ENCODE results near the gene CCDC192. TPM values are rescaled to one million over a fixed set of nuclear protein-coding genes. Genes with fewer than 3 reads are reported as not detected.

Gene CCDC192
- total RNA-seq, 2 experiments from 2014 or later = not detected

DNA sequence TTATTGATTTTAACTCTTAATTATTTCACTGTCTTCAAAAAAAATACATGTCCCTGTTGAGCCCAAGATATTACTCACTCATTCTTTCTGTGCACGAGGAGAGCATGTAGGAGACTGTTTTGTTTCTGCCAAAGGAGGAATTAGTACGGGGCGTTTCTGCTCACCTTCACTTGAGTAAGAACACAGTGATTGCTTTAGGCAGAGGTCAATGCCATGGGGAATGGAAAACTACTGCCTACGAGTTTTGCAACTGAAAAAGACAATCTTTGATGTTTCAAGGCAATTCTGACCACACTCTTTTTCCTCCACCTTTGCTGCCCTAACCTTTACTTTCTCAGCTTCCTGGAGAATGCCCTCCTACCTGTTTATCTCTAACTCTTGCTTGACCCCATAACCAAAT is 109.4 kb downstream of the CCDC192 start:
- Histone ChIP-seq H3K4me1 (ENCODE audit: insufficient read depth, low read length) (no peaks in the 10 kb centered on the region), H3K27me3 (ENCODE audit: control insufficient read depth in 1 of 2, insufficient read depth in 2 of 2, low read length in 2 of 2) (no peaks in the 10 kb centered on the region), H3K4me3 (ENCODE audit: low read length) (no peak overlapping the region), H3K9me3 (ENCODE audit: control insufficient read depth in 1 of 2, insufficient read depth in 1 of 2, low read length in 2 of 2) (no peaks in the 10 kb centered on the region), H3K36me3 (ENCODE audit: insufficient read depth, low read length) (no peaks in the 10 kb centered on the region), H3K27ac (ENCODE audit: low read depth in 1 of 2, low read length in 2 of 2) (no peak overlapping the region)
- Mint-ChIP-seq H3K4me3 (no peak overlapping the region), H3K9me3 (no peaks in the 10 kb centered on the region), H3K4me1 (ENCODE audit: low read depth) (no peaks in the 10 kb centered on the region), H3K27ac (no peak overlapping the region), H3K27me3 (peaks cover 26% of the 10 kb centered on the region), H3K36me3 (ENCODE audit: low read depth) (no peaks in the 10 kb centered on the region)
- ChIA-PET POLR2A (no interaction called here), CTCF (interaction anchor here (1.2 kb wide), 1 partner anchor 446 kb away, joined by 3 read pairs; no protein-coding TSS in a partner anchor)
- DNase-seq = no peak
- intact Hi-C loops (cut with DNase I, micrococcal nuclease) = no loop called here
- no peak for ATAC-seq (ENCODE audit: poor library complexity)
- TF ChIP-seq CTCF (IDR thresholded peaks at IDR 0.05) = no peak

DNA sequence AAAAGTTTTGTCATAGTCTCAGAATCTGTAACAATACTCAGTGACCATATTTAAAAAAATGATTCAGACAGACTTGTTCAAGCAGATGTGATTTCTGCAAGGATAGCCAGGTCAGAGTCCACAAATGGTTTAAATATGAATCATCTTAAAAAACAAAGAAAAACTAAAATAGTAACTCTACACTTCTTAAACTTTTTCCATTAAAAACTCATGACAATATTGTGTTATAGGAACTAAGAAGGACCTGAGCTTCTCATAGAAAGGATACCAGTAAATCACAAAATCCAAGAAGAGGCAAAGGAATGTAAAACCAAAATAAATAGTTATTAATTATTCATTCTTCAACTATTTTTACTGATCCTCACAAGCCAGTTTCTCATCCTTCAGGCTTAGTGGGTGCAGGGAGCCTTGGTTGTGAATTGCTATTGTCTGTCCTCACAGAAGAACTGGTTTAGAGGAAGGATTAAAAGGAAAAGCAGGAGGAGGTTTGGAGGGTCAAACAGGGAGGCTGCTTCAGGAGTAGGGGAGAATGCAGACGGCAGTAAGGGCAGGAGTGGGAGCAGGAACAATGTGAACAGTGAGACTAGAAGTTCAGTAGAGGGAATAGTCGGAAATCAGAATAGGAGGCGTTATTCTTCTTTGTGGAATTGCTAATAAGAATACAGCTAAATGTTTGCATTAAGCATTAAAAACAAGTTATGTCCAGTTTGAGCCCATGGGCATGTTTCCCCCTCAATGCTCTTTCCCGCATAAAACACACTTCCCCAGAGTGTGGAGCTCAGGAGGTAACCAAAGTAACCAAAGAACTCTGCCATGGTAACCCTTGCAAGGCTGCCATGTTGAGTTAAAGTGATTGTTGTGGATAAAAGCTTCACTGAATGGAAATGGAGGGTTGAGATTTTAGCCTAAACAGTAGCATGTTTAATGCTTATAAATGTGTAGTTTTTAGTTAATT is 110.7 kb downstream of the CCDC192 start:
- Histone ChIP-seq H3K27me3 (ENCODE audit: control insufficient read depth in 1 of 2, insufficient read depth in 2 of 2, low read length in 2 of 2) (no peaks in the 10 kb centered on the region), H3K4me3 (ENCODE audit: low read length) (no peak overlapping the region), H3K9me3 (ENCODE audit: control insufficient read depth in 1 of 2, insufficient read depth in 1 of 2, low read length in 2 of 2) (no peaks in the 10 kb centered on the region), H3K4me1 (ENCODE audit: insufficient read depth, low read length) (no peaks in the 10 kb centered on the region), H3K36me3 (ENCODE audit: insufficient read depth, low read length) (no peaks in the 10 kb centered on the region), H3K27ac (ENCODE audit: low read depth in 1 of 2, low read length in 2 of 2) (no peak overlapping the region)
- Mint-ChIP-seq H3K27ac (no peak overlapping the region), H3K36me3 (ENCODE audit: low read depth) (no peaks in the 10 kb centered on the region), H3K4me1 (ENCODE audit: low read depth) (no peaks in the 10 kb centered on the region), H3K9me3 (no peaks in the 10 kb centered on the region), H3K4me3 (no peak overlapping the region), H3K27me3 (peaks cover 33% of the 10 kb centered on the region)
- DNase-seq (no peak), ATAC-seq (ENCODE audit: poor library complexity) (no peak)
- TF ChIP-seq CTCF (IDR thresholded peaks at IDR 0.05) = no peak
- ChIA-PET POLR2A (no interaction called here), CTCF (interaction anchor here (1.2 kb wide), 1 partner anchor 445 kb away, joined by 3 read pairs; no protein-coding TSS in a partner anchor)
- intact Hi-C loops (cut with DNase I, micrococcal nuclease) = no loop called here

DNA sequence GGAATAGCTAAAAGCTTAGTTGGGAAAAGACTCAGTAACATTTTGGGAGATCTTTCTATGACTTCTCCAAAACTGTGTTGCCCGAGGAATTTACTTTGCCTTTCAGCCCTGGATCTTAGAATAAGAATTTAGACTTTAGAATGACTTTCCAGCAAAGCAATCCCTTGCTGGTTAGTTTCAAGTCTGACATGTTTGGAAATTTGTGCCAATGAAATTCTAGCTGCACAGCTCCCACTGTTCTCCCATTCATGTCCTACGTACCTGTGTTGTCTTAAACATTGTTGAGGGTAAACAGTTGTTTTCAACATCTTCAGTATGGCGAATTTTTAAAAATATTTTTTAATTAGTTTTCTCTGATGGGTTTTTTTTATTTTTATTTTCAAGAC is 111.4 kb downstream of the CCDC192 start:
- no peak for DNase-seq
- Mint-ChIP-seq H3K36me3 (ENCODE audit: low read depth) (no peaks in the 10 kb centered on the region), H3K27me3 (peaks cover 33% of the 10 kb centered on the region), H3K4me1 (ENCODE audit: low read depth) (no peaks in the 10 kb centered on the region), H3K27ac (no peak overlapping the region), H3K4me3 (no peak overlapping the region), H3K9me3 (no peaks in the 10 kb centered on the region)
- Histone ChIP-seq H3K4me3 (ENCODE audit: low read length) (no peak overlapping the region), H3K4me1 (ENCODE audit: insufficient read depth, low read length) (no peaks in the 10 kb centered on the region), H3K27ac (ENCODE audit: low read depth in 1 of 2, low read length in 2 of 2) (no peak overlapping the region), H3K27me3 (ENCODE audit: control insufficient read depth in 1 of 2, insufficient read depth in 2 of 2, low read length in 2 of 2) (no peaks in the 10 kb centered on the region), H3K9me3 (ENCODE audit: control insufficient read depth in 1 of 2, insufficient read depth in 1 of 2, low read length in 2 of 2) (no peaks in the 10 kb centered on the region), H3K36me3 (ENCODE audit: insufficient read depth, low read length) (no peaks in the 10 kb centered on the region)
- CTCF ChIA-PET = no interaction called here
- POLR2A ChIA-PET = no interaction called here
- intact Hi-C loops (cut with DNase I, micrococcal nuclease) = no loop called here
- no peak for TF ChIP-seq CTCF (IDR thresholded peaks at IDR 0.05)
- ATAC-seq (ENCODE audit: poor library complexity) = no peak

All from CD4-positive, alpha-beta T cell (primary cell).